ENCODE data around the gene SNRNP27. TPM values are rescaled to one million over a fixed set of nuclear protein-coding genes. Genes with fewer than 3 reads are reported as not detected.
"Not testable (repeated sequence)": the region's sequence is repeated elsewhere in the genome, so short reads cannot be mapped to it uniquely, and the experiment has no call there.

The SNRNP27 gene
- total and polyA plus RNA-seq, 5 experiments from 2014 or later: 38.6 to 60.9 (median 50.9) TPM

- peaks cover 13 to 45% (median 33%) of the 10 kb centered on the region in 4 donors for H3K4me1 Mint-ChIP-seq
- H3K4me3 Mint-ChIP-seq: peak overlapping the region; percentile 96 to 100 (median 99)
- POLR2A ChIA-PET: interaction anchor here (0.6 to 2.1 kb wide), 14 partner anchors 21 to 401 kb away, joined by 3 to 11 read pairs (median 4); partner anchors contain the start of genes C2orf42, GMCL1, MXD1 and PCBP1
- peaks cover 6 to 30% (median 8%) of the 10 kb centered on the region in 3 donors for H3K36me3 Mint-ChIP-seq
- not testable (repeated sequence) for H3K27me3 Mint-ChIP-seq, H3K9me3 Mint-ChIP-seq, ATAC-seq, DNase-seq
- H3K27ac Mint-ChIP-seq: peak overlapping the region in 9 of 10 donors; percentile 96 to 100 (median 99)
Observed at GRCh38 chr2:69892838-69893424, 825 bp upstream of the SNRNP27 start.

GRCh38 chr2:69894737-69895136 is 981 bp downstream of the SNRNP27 start:
- not testable (repeated sequence) for H3K9me3 Mint-ChIP-seq, DNase-seq, ATAC-seq, H3K27me3 Mint-ChIP-seq
- POLR2A ChIA-PET: interaction anchor here (1.0 to 2.1 kb wide), 4 partner anchors 12 to 296 kb away, joined by 5 to 13 read pairs (median 9); partner anchors contain the start of genes C2orf42 and MXD1
- Mint-ChIP-seq H3K27ac (peak overlapping the region in 9 of 10 donors; percentile 69 to 100 (median 98)), H3K4me1 (peaks cover 16 to 52% (median 40%) of the 10 kb centered on the region in 4 donors), H3K4me3 (peak overlapping the region; percentile 96 to 100 (median 99)), H3K36me3 (peaks cover 6 to 47% (median 8%) of the 10 kb centered on the region in 3 donors)

GRCh38 chr2:69902213-69902922 is 8.6 kb downstream of the SNRNP27 start:
- Mint-ChIP-seq H3K27ac (peak overlapping the region; percentile 76 to 97 (median 94)), H3K4me3 (peak overlapping the region; percentile 69 to 96 (median 90)), H3K36me3 (peaks cover 5 to 78% (median 6%) of the 10 kb centered on the region in 3 donors), H3K27me3 (no peaks in the 10 kb centered on the region), H3K9me3 (no peaks in the 10 kb centered on the region), H3K4me1 (peaks cover 30 to 65% (median 51%) of the 10 kb centered on the region in 4 donors)
- POLR2A ChIA-PET: interaction anchor here (1.1 to 2.0 kb wide), 5 partner anchors 9 to 241 kb away, joined by 3 to 10 read pairs (median 5); partner anchors contain the start of gene SNRNP27
- DNase-seq (peak in 7 of 10 donors; percentile 7 to 31 (median 20)), ATAC-seq (peak; percentile 57 to 62)

GRCh38 chr2:69907216-69907615 is 13.5 kb downstream of the SNRNP27 start:
- no peak overlapping the region for H3K4me3 Mint-ChIP-seq
- peaks cover 0 to 64% (median 2%) of the 10 kb centered on the region in 3 donors for H3K36me3 Mint-ChIP-seq
- H3K4me1 Mint-ChIP-seq: peaks cover 11 to 33% (median 23%) of the 10 kb centered on the region in 4 donors
- DNase-seq (no peak), ATAC-seq (no peak)
- H3K27ac Mint-ChIP-seq: peak overlapping the region in 3 of 10 donors; percentile 11 to 28 (median 21)
- POLR2A ChIA-PET: interaction anchor here (0.6 to 1.0 kb wide), 3 partner anchors 13 to 386 kb away, joined by 3 to 5 read pairs (median 3); no protein-coding TSS in a partner anchor
- no peaks in the 10 kb centered on the region for H3K9me3 Mint-ChIP-seq
- H3K27me3 Mint-ChIP-seq: no peaks in the 10 kb centered on the region

GRCh38 chr2:69911985-69912563 is 18.3 kb downstream of the SNRNP27 start:
- POLR2A ChIA-PET: interaction anchor here (0.6 to 7.2 kb wide), 10 partner anchors 9 to 392 kb away, joined by 3 to 124 read pairs (median 6); partner anchors contain the start of genes C2orf42, FAM136A, PCBP1 and SNRNP27
- H3K27ac Mint-ChIP-seq: peak overlapping the region; percentile 8 to 85 (median 76)
- H3K9me3 Mint-ChIP-seq: no peaks in the 10 kb centered on the region

GRCh38 chr2:69914164-69914949 is 20.6 kb downstream of the SNRNP27 start:
- ATAC-seq (peak; percentile 91 to 92), DNase-seq (peak in 8 of 10 donors; percentile 21 to 100 (median 100))
- no peaks in the 10 kb centered on the region for H3K27me3 Mint-ChIP-seq
- H3K27ac Mint-ChIP-seq: peak overlapping the region; percentile 78 to 95 (median 92)
- H3K9me3 Mint-ChIP-seq: no peaks in the 10 kb centered on the region
- peaks cover 0 to 31% (median 5%) of the 10 kb centered on the region in 3 donors for H3K36me3 Mint-ChIP-seq
- peak overlapping the region; percentile 74 to 90 (median 86) for H3K4me3 Mint-ChIP-seq
- peaks cover 3 to 46% (median 27%) of the 10 kb centered on the region in 4 donors for H3K4me1 Mint-ChIP-seq
- POLR2A ChIA-PET: interaction anchor here (0.7 to 7.2 kb wide), 31 partner anchors 9 to 1154 kb away, joined by 3 to 124 read pairs (median 5); partner anchors contain the start of genes C2orf42, FAM136A, GMCL1 and NAGK

More at GRCh38 chr2:69911985-69912563, 18.3 kb downstream of the SNRNP27 start:
- ATAC-seq (no peak), DNase-seq (peak in 4 of 10 donors; percentile 33 to 71 (median 62))
- Mint-ChIP-seq H3K4me3 (peak overlapping the region in 4 of 10 donors; percentile 12 to 58 (median 43)), H3K4me1 (peaks cover 3 to 30% (median 18%) of the 10 kb centered on the region in 4 donors), H3K36me3 (peaks cover 0 to 34% (median 2%) of the 10 kb centered on the region in 3 donors), H3K27me3 (no peaks in the 10 kb centered on the region)

- DNase-seq: peak in 6 of 10 donors; percentile 13 to 100 (median 80)
- Mint-ChIP-seq H3K4me3 (peak within 1 kb of the TSS; percentile 76 to 90 (median 86)), H3K27ac (peak within 1 kb of the TSS; percentile 78 to 95 (median 92)), H3K27me3 (no peaks in the 10 kb centered on the region), H3K4me1 (peaks cover 3 to 46% (median 27%) of the 10 kb centered on the region in 4 donors), H3K36me3 (peaks cover 0 to 33% (median 5%) of the 10 kb centered on the region in 3 donors), H3K9me3 (no peaks in the 10 kb centered on the region)
- POLR2A ChIA-PET: interaction anchor here (0.5 to 7.2 kb wide), 29 partner anchors 8 to 478 kb away, joined by 3 to 124 read pairs (median 5); partner anchors contain the start of genes C2orf42, FAM136A, GMCL1 and NFU1
- ATAC-seq: no peak
Observed at GRCh38 chr2:69914950-69915945, 21.5 kb downstream of the SNRNP27 start, which contains the start of gene MXD1. TSS of gene MXD1 (plus strand) at chr2:69915109. CDS start at chr2:69915331, 222 bp downstream.

- Mint-ChIP-seq H3K36me3 (peaks cover 0 to 42% (median 5%) of the 10 kb centered on the region in 3 donors), H3K27ac (peak overlapping the region in 8 of 10 donors; percentile 17 to 85 (median 76)), H3K4me3 (peak overlapping the region; percentile 67 to 87 (median 82)), H3K27me3 (no peaks in the 10 kb centered on the region), H3K4me1 (peaks cover 3 to 48% (median 27%) of the 10 kb centered on the region in 4 donors), H3K9me3 (no peaks in the 10 kb centered on the region)
- ATAC-seq: no peak
- POLR2A ChIA-PET: interaction anchor here (0.5 to 7.2 kb wide), 5 partner anchors 154 to 225 kb away, joined by 3 to 124 read pairs (median 64); partner anchors contain the start of gene PCBP1
- DNase-seq: no peak
Observed at GRCh38 chr2:69916106-69916505, 22.4 kb downstream of the SNRNP27 start.

- Mint-ChIP-seq H3K4me3 (peak overlapping the region in 1 of 10 donors; percentile 19), H3K27me3 (no peaks in the 10 kb centered on the region), H3K36me3 (peaks cover 0 to 49% (median 5%) of the 10 kb centered on the region in 3 donors), H3K4me1 (peaks cover 3 to 38% (median 24%) of the 10 kb centered on the region in 4 donors), H3K9me3 (no peaks in the 10 kb centered on the region), H3K27ac (peak overlapping the region in 2 of 10 donors; percentile 22 to 44)
- no peak for ATAC-seq
- POLR2A ChIA-PET: interaction anchor here (0.6 to 1.2 kb wide), 2 partner anchors 206 to 225 kb away, joined by 3 to 6 read pairs; no protein-coding TSS in a partner anchor
- DNase-seq: no peak
Observed at GRCh38 chr2:69917852-69918251, 24.1 kb downstream of the SNRNP27 start.

- DNase-seq: no peak
- peak overlapping the region in 2 of 10 donors; percentile 11 to 44 for H3K27ac Mint-ChIP-seq
- peaks cover 6 to 39% (median 28%) of the 10 kb centered on the region in 4 donors for H3K4me1 Mint-ChIP-seq
- no peaks in the 10 kb centered on the region for H3K9me3 Mint-ChIP-seq
- POLR2A ChIA-PET: interaction anchor here (1.2 kb wide), 1 partner anchor 224 kb away, joined by 6 read pairs; no protein-coding TSS in a partner anchor
- peak overlapping the region in 1 of 10 donors; percentile 19 for H3K4me3 Mint-ChIP-seq
- H3K27me3 Mint-ChIP-seq: no peaks in the 10 kb centered on the region
- no peak for ATAC-seq
- peaks cover 0 to 54% (median 5%) of the 10 kb centered on the region in 3 donors for H3K36me3 Mint-ChIP-seq
Observed at GRCh38 chr2:69918401-69918800, 24.6 kb downstream of the SNRNP27 start.

Data from naive thymus-derived CD8-positive, alpha-beta T cell (primary cell).